HCT116 (cell line): ENCODE measurements around the gene FERMT3. TPM values are rescaled to one million over a fixed set of nuclear protein-coding genes. Genes with fewer than 3 reads are reported as not detected.
A peak's percentile ranks its signal among the peaks of the same experiment; 100 is the strongest.

Experiments used
- ATAC-seq: fragments of 200-7000 bp; cut with Tn5 transposase; 2 replicates; pipeline ENCODE4 v1.9.1; 2020; ENCODE audit warnings: mild to moderate bottlenecking, moderate library complexity
- BruUV-seq: library from RNA; stranded (reverse); fragments of 400-500 nt; replicated peaks from 2 replicates; lab custom pipeline; 2021; lab: Mats Ljungman, UMichigan
- CTCF ChIA-PET: fragments of 300-600 bp; sonication (Branson Sonifier 250); formaldehyde crosslinking; loops from one replicate; lab custom pipeline; 2021; ENCODE audit warnings: antibody characterized with exemption; lab: Charles Lee
- POLR2A ChIA-PET: fragments of 300-600, 350-600 bp; sonication (Branson Sonifier 250); formaldehyde crosslinking; loops from one replicate; lab custom pipeline; 2021; ENCODE audit warnings: antibody characterized with exemption; lab: Charles Lee
- RAD21 ChIA-PET, 2 experiments: fragments of 300-600 bp; sonication (Branson Sonifier 250); formaldehyde crosslinking; loops; one replicate each; lab custom pipeline; 2023; ENCODE audit warnings: low total read pairs in 2 of 2; ENCODE audit not compliant: uncharacterized antibody in 2 of 2, unreplicated experiment in 2 of 2, low non-redundant PET in 1 of 2; lab: Charles Lee
- DNase-seq: peaks from one replicate; pipeline ENCODE4 v3.0.0-alpha.2; 2010; ENCODE audit warnings: low read depth, low spot score
- H2AFZ ChIP-seq: fragments of 200-600 bp; shearing (Covaris generic), sonication (generic); 2 replicates; pipeline ENCODE4 v1.6.1; 2017; ENCODE audit warnings: low read depth, mixed run types, mixed read lengths, antibody characterized with exemption, low read length; ENCODE audit not compliant: poor library complexity, severe bottlenecking
- H3K27ac ChIP-seq: 2 replicates; pipeline ENCODE4 v1.5.1; 2012; ENCODE audit warnings: low read depth, low read length
- H3K27me3 ChIP-seq: fragments of 200-600 bp; sonication (generic); 2 replicates; pipeline ENCODE4 v1.6.1; 2016; ENCODE audit warnings: mixed run types, low read length, mixed read lengths; ENCODE audit not compliant: insufficient read depth
- H3K36me3 ChIP-seq, 2 experiments: fragments of 200-500 bp in 1 of 2; fragments of 200-600 bp in 1 of 2; sonication (Bioruptor generic) in 1 of 2; sonication (generic) in 1 of 2; 2 replicates each; pipeline versions ENCODE4 v1.5.1 to v1.6.1; 2014 to 2016; ENCODE audit warnings: low read length in 2 of 2, inconsistent platforms in 1 of 2, mixed read lengths in 1 of 2, mixed run types in 1 of 2; ENCODE audit not compliant: insufficient read depth in 2 of 2, control insufficient read depth in 1 of 2
- H3K4me1 ChIP-seq, 2 experiments: fragments of 200-600 bp in 1 of 2; sonication (generic) in 1 of 2; 2 replicates each; pipeline versions ENCODE4 v1.5.1 to v1.6.1; 2012 to 2017; ENCODE audit warnings: low read length in 2 of 2, inconsistent platforms in 1 of 2, mild to moderate bottlenecking in 1 of 2, mixed read lengths in 1 of 2, mixed run types in 1 of 2, moderate library complexity in 1 of 2; ENCODE audit not compliant: insufficient read depth in 2 of 2, control insufficient read depth in 1 of 2
- H3K4me2 ChIP-seq: fragments of 200-600 bp; sonication (generic); 2 replicates; pipeline ENCODE4 v1.6.1; 2017; ENCODE audit warnings: mixed run types, low read length, mixed read lengths
- H3K4me3 ChIP-seq, 2 experiments: fragments of 200-600 bp in 1 of 2; sonication (generic) in 1 of 2; replicated peaks in 1 of 2; 2 replicates each; pipeline ENCODE4 v1.5.1; 2011 to 2016; ENCODE audit warnings: low read length in 2 of 2, control low read depth in 1 of 2, low read depth in 1 of 2, mild to moderate bottlenecking in 1 of 2, mixed read lengths in 1 of 2, mixed run types in 1 of 2
- H3K79me2 ChIP-seq: fragments of 200-600 bp; sonication (generic); 2 replicates; pipeline ENCODE4 v1.6.1; 2017; ENCODE audit warnings: mild to moderate bottlenecking, mixed run types, low read length, moderate library complexity, mixed read lengths; ENCODE audit not compliant: insufficient read depth
- H3K9ac ChIP-seq: fragments of 200-600 bp; sonication (generic); 2 replicates; pipeline ENCODE4 v1.6.1; 2016; ENCODE audit warnings: low read length, mixed read lengths
- H3K9me2 ChIP-seq: fragments of 200-600 bp; sonication (generic), shearing (Covaris generic); 2 replicates; pipeline ENCODE4 v1.6.1; 2017; ENCODE audit warnings: mixed run types, mild to moderate bottlenecking, moderate library complexity; ENCODE audit not compliant: insufficient read depth
- H3K9me3 ChIP-seq, 2 experiments: fragments of 200-500 bp in 1 of 2; fragments of 200-600 bp in 1 of 2; sonication (Bioruptor generic) in 1 of 2; sonication (generic) in 1 of 2; 2 replicates each; pipeline ENCODE4 v1.6.1; 2014 to 2017; ENCODE audit warnings: low read length in 2 of 2, mixed read lengths in 2 of 2, inconsistent platforms in 1 of 2, low read depth in 1 of 2, mild to moderate bottlenecking in 1 of 2, mixed run types in 1 of 2, moderate library complexity in 1 of 2; ENCODE audit not compliant: control insufficient read depth in 1 of 2, insufficient read depth in 1 of 2
- H4K20me1 ChIP-seq: fragments of 200-600 bp; sonication (generic), shearing (Covaris generic); 2 replicates; pipeline ENCODE4 v1.6.1; 2017; ENCODE audit warnings: mixed run types, mild to moderate bottlenecking, moderate library complexity; ENCODE audit not compliant: insufficient read depth
- CBX3 ChIP-seq: IDR thresholded peaks from 2 replicates; pipeline ENCODE4 v1.6.1; 2012; ENCODE audit warnings: low read depth
- CTCF ChIP-seq, 3 experiments: fragments of 200-600 bp in 1 of 3; sonication (generic) in 1 of 3; IDR thresholded peaks in 2 of 3; conservative IDR thresholded peaks in 1 of 3; 2 replicates each; pipeline ENCODE4 v1.5.1; 2012 to 2017; ENCODE audit warnings: low read depth in 2 of 3, low read length in 2 of 3, antibody characterized with exemption in 1 of 3, borderline replicate concordance in 1 of 3, control low read depth in 1 of 3, mild to moderate bottlenecking in 1 of 3, mixed read lengths in 1 of 3, mixed run types in 1 of 3, moderate library complexity in 1 of 3; ENCODE audit not compliant: insufficient read depth in 1 of 3
- POLR2A ChIP-seq: IDR thresholded peaks from 2 replicates; pipeline ENCODE4 v1.7.0; 2011; ENCODE audit warnings: borderline replicate concordance; ENCODE audit not compliant: insufficient read depth, insufficient read length; ENCODE audit errors: extremely low read depth
- POLR2AphosphoS5 ChIP-seq: IDR thresholded peaks from 2 replicates; pipeline ENCODE4 v1.6.1; 2011; ENCODE audit warnings: mild to moderate bottlenecking, low read depth, low read length, moderate library complexity
- REST ChIP-seq: IDR thresholded peaks from 2 replicates; pipeline ENCODE4 v1.6.1; 2012; ENCODE audit warnings: low read depth
- ZFX ChIP-seq: fragments of 450-650 bp; IDR thresholded peaks from 2 replicates; pipeline ENCODE4 v1.6.1; 2017
- intact Hi-C: fragments of 100-400 bp; cut with micrococcal nuclease; formaldehyde crosslinking; loops from 2 replicates; pipeline ENCODE4 v1.10.0; 2022
- total RNA-seq: library from RNA; stranded (reverse); gene quantifications from one replicate; pipeline ENCODE4 v1.2.1, GENCODE V29; 2021; ENCODE audit not compliant: unreplicated experiment

FERMT3 gene
- total RNA-seq, 1 experiment from 2014 or later = 4.3 TPM

- no peaks in the 10 kb centered on the region for H4K20me1 ChIP-seq
- ChIA-PET RAD21 (interaction anchor here (0.6 to 1.3 kb wide), 3 partner anchors 36 to 48 kb away, joined by 3 to 4 read pairs (median 4); no protein-coding TSS in a partner anchor), POLR2A (interaction anchor here (0.7 to 1.9 kb wide), 8 partner anchors 9 to 103 kb away, joined by 3 to 10 read pairs (median 4); partner anchors contain the start of genes FKBP2, PRDX5 and TRMT112), CTCF (interaction anchor here (1.0 to 1.5 kb wide), 5 partner anchors 11 to 104 kb away, joined by 3 to 11 read pairs (median 3); partner anchors contain the start of genes NUDT22 and TRPT1)
- H3K9me3 ChIP-seq = no peaks in the 10 kb centered on the region
- H3K27ac ChIP-seq = peak overlapping the region; percentile 89
- peaks cover 11 to 25% of the 10 kb centered on the region in 2 experiments; a peak in 3 of 4 replicates for H3K36me3 ChIP-seq
- H3K4me3 ChIP-seq = peak overlapping the region; percentile 96 to 98
- peak; percentile 54 for ATAC-seq
- TF ChIP-seq CBX3 = no peak
- no peak for TF ChIP-seq REST
- TF ChIP-seq POLR2A = peak; percentile 44
- peak; percentile 41; the same call in 1 of the 2 replicates for TF ChIP-seq ZFX
- peak; percentile 91 for TF ChIP-seq POLR2AphosphoS5
- TF ChIP-seq CTCF (IDR thresholded peaks at IDR 0.05 in 2 of 3, conservative IDR thresholded peaks at IDR 0.05 in 1 of 3; ENCODE audit: borderline replicate concordance in 1 of 3, insufficient read depth in 1 of 3, low read depth in 2 of 3, low read length in 2 of 3) = peak in 2 of 3 experiments; percentile 30 to 49; a peak in 4 of 6 replicates
- H3K9ac ChIP-seq = peak overlapping the region; percentile 97
- DNase-seq = no peak
- BruUV-seq = no TSS peak
- H3K9me2 ChIP-seq = no peaks in the 10 kb centered on the region
- H3K4me1 ChIP-seq = peaks cover 28 to 63% of the 10 kb centered on the region in 2 experiments
- no peak overlapping the region for H2AFZ ChIP-seq
- H3K79me2 ChIP-seq = peaks cover 35% of the 10 kb centered on the region
- no peaks in the 10 kb centered on the region for H3K27me3 ChIP-seq
- intact Hi-C loops = no loop called here
- H3K4me2 ChIP-seq = peak overlapping the region; percentile 95
These were observed 45.7 kb downstream of the FERMT3 start for GRCh38 chr11:64252003-64252872.
